GM23248 (cell line): ENCODE measurements around the gene ZFP36. TPM values are rescaled to one million over a fixed set of nuclear protein-coding genes. Genes with fewer than 3 reads are reported as not detected.

Experiments used
- DNase-seq: peaks from one replicate; pipeline ENCODE4 v3.0.0-alpha.2; 2015
- H2AFZ ChIP-seq: fragments of 200-600 bp; sonication (generic); 2 replicates; pipeline ENCODE4 v1.6.1; 2016; ENCODE audit warnings: antibody characterized with exemption
- H3F3A ChIP-seq: fragments of 200-600 bp; sonication (generic); 2 replicates; pipeline ENCODE4 v1.6.1; 2016; ENCODE audit warnings: mild to moderate bottlenecking, antibody characterized with exemption, mixed run types; ENCODE audit not compliant: insufficient read depth
- H3K27ac ChIP-seq: fragments of 200-600 bp; sonication (generic); 2 replicates; pipeline ENCODE4 v1.5.1; 2016; ENCODE audit warnings: mild to moderate bottlenecking
- H3K27me3 ChIP-seq: fragments of 200-600 bp; sonication (generic); replicated peaks from 2 replicates; pipeline ENCODE4 v1.6.1; 2016; ENCODE audit warnings: mild to moderate bottlenecking; ENCODE audit not compliant: insufficient read depth
- H3K36me3 ChIP-seq: fragments of 200-600 bp; sonication (generic); 2 replicates; pipeline ENCODE4 v1.6.1; 2016; ENCODE audit warnings: low read depth, mild to moderate bottlenecking
- H3K4me1 ChIP-seq: fragments of 200-600 bp; sonication (generic); 2 replicates; pipeline ENCODE4 v1.6.1; 2016; ENCODE audit warnings: mild to moderate bottlenecking; ENCODE audit not compliant: insufficient read depth
- H3K4me2 ChIP-seq: fragments of 200-600 bp; sonication (generic); one replicate; pipeline ENCODE4 v1.6.1; 2016; ENCODE audit warnings: mild to moderate bottlenecking; ENCODE audit not compliant: unreplicated experiment
- H3K4me3 ChIP-seq: fragments of 200-600 bp; sonication (generic); 2 replicates; pipeline ENCODE4 v1.5.1; 2016; ENCODE audit warnings: mild to moderate bottlenecking
- H3K79me2 ChIP-seq: fragments of 200-600 bp; sonication (generic); 2 replicates; pipeline ENCODE4 v1.6.1; 2016; ENCODE audit warnings: mild to moderate bottlenecking; ENCODE audit not compliant: insufficient read depth
- H3K9ac ChIP-seq: fragments of 200-600 bp; sonication (generic); 2 replicates; pipeline ENCODE4 v1.6.1; 2016; ENCODE audit warnings: mild to moderate bottlenecking
- H3K9me2 ChIP-seq: fragments of 200-600 bp; sonication (generic); 2 replicates; pipeline ENCODE4 v1.6.1; 2016; ENCODE audit warnings: mixed run types, mild to moderate bottlenecking, moderate library complexity; ENCODE audit not compliant: insufficient read depth
- H3K9me3 ChIP-seq: fragments of 200-600 bp; sonication (generic); one replicate; pipeline ENCODE4 v1.6.1; 2017; ENCODE audit warnings: low read depth
- H4K20me1 ChIP-seq: fragments of 200-600 bp; sonication (generic); 2 replicates; pipeline ENCODE4 v1.6.0; 2016; ENCODE audit not compliant: insufficient read depth
- EZH2 ChIP-seq: fragments of 200-600 bp; sonication (generic); IDR thresholded peaks from 2 replicates; pipeline ENCODE4 v1.6.1; 2018; ENCODE audit warnings: antibody characterized with exemption, mild to moderate bottlenecking; ENCODE audit not compliant: insufficient read depth, poor library complexity, severe bottlenecking
- EZH2phosphoT487 ChIP-seq: fragments of 200-600 bp; sonication (generic); IDR thresholded peaks from 2 replicates; pipeline ENCODE4 v1.6.1; 2018; ENCODE audit warnings: antibody characterized with exemption, moderate library complexity, mild to moderate bottlenecking, low read depth; ENCODE audit not compliant: insufficient read depth
- WGBS, 2 experiments: methylation state at CpG; one replicate each; pipeline ENCODE4 v1.1.6; 2015 to 2017; ENCODE audit warnings: low lambda C conversion rate in 2 of 2, low coverage in 1 of 2; ENCODE audit errors: missing lambda C conversion rate in 2 of 2; 5-methylcytosine and 5-hydroxymethylcytosine counted together
- in situ Hi-C: fragments of 300-500 bp; cut with MboI; formaldehyde crosslinking; loops from 2 replicates; pipeline ENCODE4 v1.15.0; 2020
- polyA plus RNA-seq: library from polyadenylated mRNA; unstranded; fragments of >200 nt; fragmentation: Nextera tagmentation; extraction: Ambion mirVana; gene quantifications from 2 replicates; pipeline ENCODE4 v1.2.1, GENCODE V29; 2016
- total RNA-seq: library from RNA; depleted of rRNA; stranded (reverse); fragments of >200 nt; shearing (Covaris generic); gene quantifications from 2 replicates; pipeline ENCODE4 v1.2.3, GENCODE V29; 2014

Gene ZFP36
- total and polyA plus RNA-seq, 2 experiments from 2014 or later, result 13.9 to 86.2 TPM

DNA sequence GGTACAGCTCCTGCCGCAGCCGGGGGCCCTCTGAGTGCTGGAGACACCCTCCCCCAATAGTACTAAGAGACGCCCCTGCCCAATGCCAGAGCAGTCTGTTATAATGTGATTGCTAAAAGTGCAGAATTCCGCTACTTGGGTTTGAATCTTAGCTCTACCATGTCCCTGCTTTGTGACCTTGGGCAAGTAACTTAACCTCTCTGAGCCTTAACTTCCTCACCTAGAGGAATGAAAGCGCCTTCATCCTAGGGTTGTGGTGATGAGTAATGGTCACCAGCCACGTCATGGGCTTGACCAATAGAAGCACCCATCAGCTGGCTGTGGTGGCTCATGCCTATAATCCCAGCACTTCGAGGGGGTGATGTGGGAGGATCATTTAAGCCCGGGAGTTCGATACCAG lies 12.4 kb downstream of the ZFP36 start:
- Histone ChIP-seq H3K4me1 (no peaks in the 10 kb centered on the region), H3K9me2 (no peaks in the 10 kb centered on the region), H3K36me3 (peaks cover 6% of the 10 kb centered on the region; the same call in 1 of the 2 replicates), H3F3A (no peaks in the 10 kb centered on the region), H2AFZ (no peak overlapping the region), H3K4me3 (no peak overlapping the region), H3K4me2 (no peak overlapping the region), H3K9ac (no peak overlapping the region), H3K9me3 (no peaks in the 10 kb centered on the region), H4K20me1 (no peaks in the 10 kb centered on the region), H3K79me2 (peaks cover 22% of the 10 kb centered on the region), H3K27ac (no peak overlapping the region), H3K27me3 (no peaks in the 10 kb centered on the region)
- TF ChIP-seq EZH2phosphoT487, result no peak
- in situ Hi-C loops, result no loop called here
- DNase-seq, result no peak
- 84 to 87% methylated on average over 9 of the region's 9 CpGs for WGBS, 2 experiments

DNA sequence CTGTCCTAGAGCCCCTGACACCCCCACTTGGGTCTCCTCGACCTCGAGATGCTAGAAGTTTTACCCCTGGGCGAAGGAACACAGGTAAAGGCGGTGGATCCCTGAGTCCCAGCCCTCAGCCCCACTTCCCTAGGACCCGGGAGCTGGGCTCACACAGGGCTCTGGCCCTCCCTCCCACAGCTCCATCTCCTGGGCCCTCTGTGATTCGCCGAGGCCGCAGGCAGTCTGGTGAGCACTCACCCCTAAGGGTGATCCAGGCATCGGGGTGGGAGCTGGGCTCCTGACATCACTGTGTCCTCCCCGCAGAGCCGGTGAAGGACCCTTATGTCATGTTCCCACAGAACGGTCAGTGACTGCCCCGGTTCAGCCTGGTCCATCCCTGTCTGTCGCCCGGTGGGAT lies 14.1 kb downstream of the ZFP36 start:
- DNase-seq, result no peak
- H3K9me3 ChIP-seq, result no peaks in the 10 kb centered on the region
- peaks cover 6% of the 10 kb centered on the region; the same call in 1 of the 2 replicates for H3K36me3 ChIP-seq
- no peak overlapping the region for H3K27ac ChIP-seq
- TF ChIP-seq EZH2 (no peak), EZH2phosphoT487 (no peak)
- H3K27me3 ChIP-seq, result no peaks in the 10 kb centered on the region
- peaks cover 5% of the 10 kb centered on the region for H3K79me2 ChIP-seq
- no peaks in the 10 kb centered on the region for H3K9me2 ChIP-seq
- WGBS, 2 experiments, result 94 to 98% methylated on average over 9 to 15 of the region's 15 CpGs
- H3K4me2 ChIP-seq, result no peak overlapping the region
- peaks cover 6% of the 10 kb centered on the region; the same call in 1 of the 2 replicates for H3F3A ChIP-seq
- no peak overlapping the region for H2AFZ ChIP-seq
- no peaks in the 10 kb centered on the region for H3K4me1 ChIP-seq
- H3K4me3 ChIP-seq, result no peak overlapping the region
- in situ Hi-C loops, result no loop called here
- H3K9ac ChIP-seq, result no peak overlapping the region
- H4K20me1 ChIP-seq, result no peaks in the 10 kb centered on the region

- in situ Hi-C loops, result no loop called here
- Histone ChIP-seq H4K20me1 (no peaks in the 10 kb centered on the region), H3K36me3 (peaks cover 6% of the 10 kb centered on the region; the same call in 1 of the 2 replicates), H3K9ac (no peak overlapping the region), H3K4me1 (no peaks in the 10 kb centered on the region), H3K79me2 (no peaks in the 10 kb centered on the region; the same call in 1 of the 2 replicates), H3K9me2 (no peaks in the 10 kb centered on the region), H3F3A (peaks cover 16% of the 10 kb centered on the region; the same call in 1 of the 2 replicates), H2AFZ (no peak overlapping the region), H3K27me3 (no peaks in the 10 kb centered on the region), H3K9me3 (no peaks in the 10 kb centered on the region), H3K4me2 (no peak overlapping the region), H3K4me3 (no peak overlapping the region), H3K27ac (no peak overlapping the region)
- no peak for DNase-seq
- WGBS, 2 experiments, result 82 to 83% methylated on average over 5 of the region's 5 CpGs
- no peak for TF ChIP-seq EZH2phosphoT487
- TF ChIP-seq EZH2, result no peak
Measured at GRCh38 chr19:39422020-39422419, 15.4 kb downstream of the ZFP36 start.

DNA sequence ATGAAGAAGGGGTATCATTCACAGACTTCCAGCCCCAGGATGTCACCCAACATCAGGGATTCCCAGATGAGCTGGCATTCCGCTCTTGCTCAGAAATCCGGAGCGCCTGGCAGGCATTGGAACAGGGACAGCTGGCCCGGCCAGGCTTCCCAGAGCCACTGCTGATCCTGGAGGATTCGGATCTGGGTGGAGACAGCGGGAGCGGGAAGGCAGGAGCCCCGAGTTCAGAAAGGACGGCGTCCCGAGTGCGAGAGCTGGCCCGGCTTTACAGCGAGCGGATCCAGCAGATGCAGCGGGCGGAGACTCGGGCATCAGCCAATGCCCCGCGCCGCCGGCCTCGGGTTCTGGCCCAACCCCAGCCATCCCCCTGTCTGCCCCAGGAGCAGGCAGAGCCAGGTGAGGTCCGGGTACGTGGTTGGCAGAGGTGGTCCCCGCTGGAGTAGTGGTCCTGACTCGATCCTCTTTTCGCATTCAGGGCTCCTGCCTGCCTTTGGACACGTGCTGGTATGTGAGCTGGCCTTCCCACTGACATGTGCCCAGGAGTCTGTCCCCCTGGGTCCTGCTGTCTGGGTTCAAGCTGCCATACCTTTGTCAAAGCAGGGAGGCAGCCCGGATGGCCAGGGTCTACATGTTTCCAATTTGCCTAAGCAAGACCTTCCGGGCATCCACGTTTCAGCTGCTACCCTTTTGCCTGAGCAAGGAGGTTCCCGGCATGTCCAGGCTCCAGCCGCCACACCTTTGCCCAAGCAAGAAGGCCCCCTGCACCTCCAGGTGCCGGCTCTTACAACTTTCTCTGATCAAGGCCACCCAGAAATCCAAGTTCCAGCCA lies 16.8 kb downstream of the ZFP36 start:
- Histone ChIP-seq H3K36me3 (peaks cover 6% of the 10 kb centered on the region; the same call in 1 of the 2 replicates), H3K4me1 (peaks cover 9% of the 10 kb centered on the region), H3K27me3 (no peaks in the 10 kb centered on the region), H3K9me3 (no peaks in the 10 kb centered on the region), H3K79me2 (no peaks in the 10 kb centered on the region), H2AFZ (no peak overlapping the region), H3F3A (peaks cover 29% of the 10 kb centered on the region), H3K4me2 (no peak overlapping the region), H3K27ac (no peak overlapping the region), H3K9me2 (no peaks in the 10 kb centered on the region), H3K4me3 (no peak overlapping the region), H3K9ac (no peak overlapping the region), H4K20me1 (no peaks in the 10 kb centered on the region)
- TF ChIP-seq EZH2phosphoT487, result no peak
- TF ChIP-seq EZH2, result no peak
- 88 to 90% methylated on average over 34 to 35 of the region's 35 CpGs for WGBS, 2 experiments
- in situ Hi-C loops, result no loop called here
- DNase-seq, result no peak
